GM12873 (cell line): Measurements from ENCODE around the gene CT47C1.

Experiments used
- CTCF ChIP-seq: IDR thresholded peaks from 2 replicates; pipeline ENCODE4 v1.5.1; 2012; ENCODE audit warnings: low read depth, mild to moderate bottlenecking, moderate library complexity, low read length, control low read depth; ENCODE audit not compliant: insufficient read depth; ENCODE audit errors: missing control alignments

The CT47C1 gene

GRCh38 chrX:119042040-119042439 lies 30.8 kb upstream of the CT47C1 start:
- TF ChIP-seq CTCF: no peak

- TF ChIP-seq CTCF: no peak
These were observed 29.8 kb upstream of the CT47C1 start for GRCh38 chrX:119042996-119043395.

- TF ChIP-seq CTCF: no peak
These were observed 26.9 kb upstream of the CT47C1 start for GRCh38 chrX:119045884-119046283.

- TF ChIP-seq CTCF: no peak
These were observed 17.1 kb upstream of the CT47C1 start for GRCh38 chrX:119055687-119056086.

- TF ChIP-seq CTCF: no peak
These were observed 9.9 kb upstream of the CT47C1 start for GRCh38 chrX:119062750-119063374.

GRCh38 chrX:119063428-119063827 lies 9.4 kb upstream of the CT47C1 start:
- TF ChIP-seq CTCF: no peak

- peak; percentile 65 for TF ChIP-seq CTCF
These were observed 5.6 kb upstream of the CT47C1 start for GRCh38 chrX:119067023-119067739.
